Measurements from ENCODE around the gene PRODH2.

PRODH2 gene

GRCh38 chr19:35789195-35789977 is 23.3 kb downstream of the PRODH2 start:
- no peak overlapping the region for H3K4me3 ChIP-seq
- H3K9me3 ChIP-seq (replicated peaks in 1 of 11), result no peaks in the 10 kb centered on the region
- no peak overlapping the region for H3K4me2 ChIP-seq
- peak overlapping the region in 5 of 11 experiments; percentile 7 to 50 (median 40); a peak in 9 of 22 replicates for H3K27ac ChIP-seq
- peaks cover 0 to 41% (median 27%) of the 10 kb centered on the region in 11 experiments; a peak in 18 of 22 replicates for H3K36me3 ChIP-seq
- H3K9ac ChIP-seq, result peak overlapping the region in 3 of 11 experiments; percentile 13 to 27 (median 24); a peak in 2 of 22 replicates
- TF ChIP-seq Cebpa-rat (IDR thresholded peaks at IDR 0.05), result no peak
- no peaks in the 10 kb centered on the region for H3K27me3 ChIP-seq
- H4K20me1 ChIP-seq, result peaks cover 0 to 18% (median 0%) of the 10 kb centered on the region in 11 experiments; a peak in 3 of 22 replicates
- peaks cover 15 to 57% (median 40%) of the 10 kb centered on the region in 10 experiments for H3K4me1 ChIP-seq

GRCh38 chr19:35788205-35788960 is 24.3 kb downstream of the PRODH2 start:
- H3K9ac ChIP-seq, result no peak overlapping the region
- TF ChIP-seq Cebpa-rat (IDR thresholded peaks at IDR 0.05), result no peak
- H3K27me3 ChIP-seq, result no peaks in the 10 kb centered on the region
- H3K4me2 ChIP-seq, result no peak overlapping the region
- H3K9me3 ChIP-seq (replicated peaks in 1 of 11), result no peaks in the 10 kb centered on the region
- peak overlapping the region in 3 of 11 experiments; percentile 40 to 50 (median 48); a peak in 4 of 22 replicates for H3K27ac ChIP-seq
- peaks cover 0 to 22% (median 0%) of the 10 kb centered on the region in 11 experiments; a peak in 4 of 22 replicates for H4K20me1 ChIP-seq
- peaks cover 0 to 48% (median 32%) of the 10 kb centered on the region in 11 experiments; a peak in 18 of 22 replicates for H3K36me3 ChIP-seq
- peaks cover 8 to 51% (median 35%) of the 10 kb centered on the region in 10 experiments for H3K4me1 ChIP-seq
- no peak overlapping the region for H3K4me3 ChIP-seq

- 0 out of 22 replicates have a peak overlapping the region, but pooled peaks of 1 of the 11 experiments have one; percentile 9 for H3K27ac ChIP-seq
- H3K27me3 ChIP-seq, result no peaks in the 10 kb centered on the region
- H3K36me3 ChIP-seq, result peaks cover 0 to 59% (median 42%) of the 10 kb centered on the region in 11 experiments; a peak in 19 of 22 replicates
- H3K9me3 ChIP-seq (replicated peaks in 1 of 11), result no peaks in the 10 kb centered on the region
- no peak overlapping the region for H3K4me2 ChIP-seq
- peaks cover 0 to 32% (median 0%) of the 10 kb centered on the region in 11 experiments; a peak in 6 of 22 replicates for H4K20me1 ChIP-seq
- peaks cover 0 to 51% (median 35%) of the 10 kb centered on the region in 10 experiments; a peak in 18 of 20 replicates for H3K4me1 ChIP-seq
- H3K9ac ChIP-seq, result no peak overlapping the region; a peak in 1 of 22 replicates
- H3K4me3 ChIP-seq, result no peak overlapping the region
- TF ChIP-seq Cebpa-rat (IDR thresholded peaks at IDR 0.05), result no peak
Measured at GRCh38 chr19:35787227-35787799, 25.3 kb downstream of the PRODH2 start.

GRCh38 chr19:35786299-35787160 is 26.1 kb downstream of the PRODH2 start:
- Histone ChIP-seq H3K36me3 (peaks cover 0 to 67% (median 50%) of the 10 kb centered on the region in 11 experiments; a peak in 19 of 22 replicates), H3K4me2 (no peak overlapping the region)
- no peak for TF ChIP-seq Cebpa-rat (IDR thresholded peaks at IDR 0.05)

GRCh38 chr19:35785339-35785627 is 27.4 kb downstream of the PRODH2 start:
- H3K27ac ChIP-seq, result peak overlapping the region in 2 of 11 experiments; percentile 9 to 16; a peak in 2 of 22 replicates
- no peaks in the 10 kb centered on the region for H3K27me3 ChIP-seq
- peaks cover 3 to 73% (median 58%) of the 10 kb centered on the region in 11 experiments; a peak in 20 of 22 replicates for H3K36me3 ChIP-seq
- peaks cover 0 to 42% (median 18%) of the 10 kb centered on the region in 10 experiments; a peak in 13 of 20 replicates for H3K4me1 ChIP-seq
- no peak overlapping the region for H3K4me2 ChIP-seq
- no peaks in the 10 kb centered on the region for H3K9me3 ChIP-seq (replicated peaks in 1 of 11)
- TF ChIP-seq Cebpa-rat (IDR thresholded peaks at IDR 0.05), result no peak
- peaks cover 0 to 40% (median 0%) of the 10 kb centered on the region in 11 experiments; a peak in 6 of 22 replicates for H4K20me1 ChIP-seq
- H3K9ac ChIP-seq, result peak overlapping the region in 1 of 11 experiments; percentile 13; a peak in 1 of 22 replicates
- H3K4me3 ChIP-seq, result no peak overlapping the region

More at GRCh38 chr19:35786299-35787160, 26.1 kb downstream of the PRODH2 start:
- H3K27me3 ChIP-seq, result no peaks in the 10 kb centered on the region
- H3K27ac ChIP-seq, result peak overlapping the region in 3 of 11 experiments; percentile 9 to 18 (median 9); a peak in 2 of 22 replicates
- 0 out of 22 replicates have a peak overlapping the region, but pooled peaks of 1 of the 11 experiments have one; percentile 23 for H3K9ac ChIP-seq
- peaks cover 0 to 51% (median 30%) of the 10 kb centered on the region in 10 experiments; a peak in 17 of 20 replicates for H3K4me1 ChIP-seq
- no peak overlapping the region for H3K4me3 ChIP-seq
- H4K20me1 ChIP-seq, result peaks cover 0 to 37% (median 0%) of the 10 kb centered on the region in 11 experiments; a peak in 6 of 22 replicates
- H3K9me3 ChIP-seq (replicated peaks in 1 of 11), result no peaks in the 10 kb centered on the region

- Histone ChIP-seq H3K36me3 (peaks cover 3 to 79% (median 63%) of the 10 kb centered on the region in 11 experiments; a peak in 20 of 22 replicates), H3K9ac (peak overlapping the region in 1 of 11 experiments; percentile 13; a peak in 1 of 22 replicates), H3K4me3 (no peak overlapping the region), H4K20me1 (peaks cover 0 to 35% (median 0%) of the 10 kb centered on the region in 11 experiments; a peak in 6 of 22 replicates), H3K9me3 (replicated peaks in 1 of 11) (no peaks in the 10 kb centered on the region), H3K4me1 (peaks cover 0 to 37% (median 18%) of the 10 kb centered on the region in 10 experiments; a peak in 13 of 20 replicates), H3K27me3 (no peaks in the 10 kb centered on the region), H3K27ac (peak overlapping the region in 1 of 11 experiments; percentile 16; a peak in 2 of 22 replicates), H3K4me2 (no peak overlapping the region)
- no peak for TF ChIP-seq Cebpa-rat (IDR thresholded peaks at IDR 0.05)
Measured at GRCh38 chr19:35784503-35785338, 27.9 kb downstream of the PRODH2 start.
